Measurements from ENCODE around the gene LOC128125822.

LOC128125822 gene

GRCh38 chr6:63611560-63611959, 39.3 kb downstream of the LOC128125822 start:
- ChIA-PET CTCF (interaction anchor here (1.4 to 4.8 kb wide), 2 partner anchors 14 to 190 kb away, joined by 3 to 20 read pairs; no protein-coding TSS in a partner anchor), POLR2A (interaction anchor here (1.0 kb wide), 1 partner anchor 13 kb away, joined by 4 read pairs; no protein-coding TSS in a partner anchor), SMC1A (ENCODE audit: uncharacterized antibody, unreplicated experiment) (interaction anchor here (0.7 to 1.6 kb wide), 4 partner anchors 13 to 259 kb away, joined by 3 read pairs; no protein-coding TSS in a partner anchor), RAD21 (ENCODE audit: unreplicated experiment) (interaction anchor here (0.5 to 1.9 kb wide), 4 partner anchors 13 to 258 kb away, joined by 3 to 6 read pairs (median 3); no protein-coding TSS in a partner anchor)
- no peak for ATAC-seq
- no peak overlapping the region for H2AFZ ChIP-seq (ENCODE audit: control insufficient read depth, low read depth, low read length)
- H3K79me2 ChIP-seq (ENCODE audit: control insufficient read depth, insufficient read depth, low read length) = no peaks in the 10 kb centered on the region
- H3K36me3 ChIP-seq (ENCODE audit: control insufficient read depth in 2 of 2, insufficient read depth in 2 of 2, low read length in 1 of 2) = no peaks in the 10 kb centered on the region
- H3K27ac ChIP-seq (ENCODE audit: control insufficient read depth, insufficient read depth) = no peak overlapping the region
- H3K27me3 ChIP-seq (replicated peaks in 1 of 2; ENCODE audit: control insufficient read depth in 2 of 2, insufficient read depth in 2 of 2, low read length in 1 of 2) = no peaks in the 10 kb centered on the region
- TF ChIP-seq STAT3 (IDR thresholded peaks at IDR 0.05; ENCODE audit: low read depth, low read length) = no peak
- no TSS peak for BruUV-seq (replicated peaks)
- no peak for FAIRE-seq
- no peak overlapping the region for H3K4me2 ChIP-seq (ENCODE audit: control insufficient read depth, insufficient read depth)
- H3K4me3 ChIP-seq = no peak overlapping the region
- no peaks in the 10 kb centered on the region for H3K4me1 ChIP-seq (ENCODE audit: control insufficient read depth, insufficient read depth, low read length)
- no peaks in the 10 kb centered on the region for H3K9me3 ChIP-seq (replicated peaks; ENCODE audit: control insufficient read depth, insufficient read depth, low read length)
- H4K20me1 ChIP-seq (ENCODE audit: control insufficient read depth, insufficient read depth) = no peaks in the 10 kb centered on the region
- DNase-seq (ENCODE audit: low read depth, low spot score) = no peak
- in situ Hi-C loops (cut with MboI) (no loop called here), intact Hi-C loops (cut with micrococcal nuclease; ENCODE audit: unreplicated experiment) (no loop called here)
- WGBS (ENCODE audit: insufficient coverage, insufficient replicate concordance, low lambda C conversion rate, missing lambda C conversion rate) = 96% methylated on average over 1 of the region's 1 CpG
- H3K9ac ChIP-seq (ENCODE audit: control insufficient read depth, insufficient read depth, low read length) = no peak overlapping the region

DNA sequence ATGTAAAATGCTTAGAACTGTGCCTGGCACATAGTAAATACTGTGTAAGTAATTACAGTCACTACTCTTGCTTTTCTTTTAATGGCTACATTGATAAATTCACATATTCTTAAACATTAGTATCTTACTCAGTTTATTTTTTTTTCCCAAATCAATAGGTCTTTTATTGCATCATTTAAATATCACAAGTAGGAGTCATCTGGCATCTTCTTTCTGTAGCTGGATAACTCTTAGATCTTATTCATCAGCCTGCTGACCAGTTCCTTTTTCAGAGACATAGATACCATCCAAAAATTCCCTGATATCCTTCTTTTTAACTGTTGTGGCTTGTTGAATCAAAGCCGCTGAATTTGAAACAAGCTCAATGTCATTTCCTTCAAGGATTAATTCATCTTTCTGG, 43.3 kb downstream of the LOC128125822 start:
- POLR2A ChIA-PET = interaction anchor here (0.6 kb wide), 1 partner anchor 11 kb away, joined by 3 read pairs; no protein-coding TSS in a partner anchor
- Histone ChIP-seq H3K9ac (ENCODE audit: control insufficient read depth, insufficient read depth, low read length) (no peak overlapping the region), H2AFZ (ENCODE audit: control insufficient read depth, low read depth, low read length) (no peak overlapping the region), H3K27ac (ENCODE audit: control insufficient read depth, insufficient read depth) (no peak overlapping the region), H3K4me1 (ENCODE audit: control insufficient read depth, insufficient read depth, low read length) (no peaks in the 10 kb centered on the region), H3K36me3 (ENCODE audit: control insufficient read depth in 2 of 2, insufficient read depth in 2 of 2, low read length in 1 of 2) (no peaks in the 10 kb centered on the region), H3K4me3 (no peak overlapping the region), H3K79me2 (ENCODE audit: control insufficient read depth, insufficient read depth, low read length) (no peaks in the 10 kb centered on the region), H3K4me2 (ENCODE audit: control insufficient read depth, insufficient read depth) (no peak overlapping the region), H4K20me1 (ENCODE audit: control insufficient read depth, insufficient read depth) (no peaks in the 10 kb centered on the region), H3K9me3 (replicated peaks; ENCODE audit: control insufficient read depth, insufficient read depth, low read length) (no peaks in the 10 kb centered on the region), H3K27me3 (replicated peaks in 1 of 2; ENCODE audit: control insufficient read depth in 2 of 2, insufficient read depth in 2 of 2, low read length in 1 of 2) (peaks cover 0 to 1% of the 10 kb centered on the region in 2 experiments; a peak in 1 of 4 replicates)
- FAIRE-seq (no peak), DNase-seq (ENCODE audit: low read depth, low spot score) (no peak), ATAC-seq (no peak)
- intact Hi-C loops (cut with micrococcal nuclease; ENCODE audit: unreplicated experiment) (no loop called here), in situ Hi-C loops (cut with MboI) (no loop called here)
- CTCF ChIA-PET = interaction anchor here (0.8 to 2.1 kb wide), 3 partner anchors 12 to 167 kb away, joined by 3 to 4 read pairs (median 3); no protein-coding TSS in a partner anchor
- SMC1A ChIA-PET (ENCODE audit: uncharacterized antibody, unreplicated experiment) = interaction anchor here (1.2 kb wide), 1 partner anchor 17 kb away, joined by 3 read pairs; no protein-coding TSS in a partner anchor
- RAD21 ChIA-PET (ENCODE audit: unreplicated experiment) = interaction anchor here (1.9 kb wide), 1 partner anchor 17 kb away, joined by 4 read pairs; no protein-coding TSS in a partner anchor
- no TSS peak for BruUV-seq (replicated peaks)
- WGBS (ENCODE audit: insufficient coverage, insufficient replicate concordance, low lambda C conversion rate, missing lambda C conversion rate) = 100% methylated on average over 1 of the region's 1 CpG
- no peak for TF ChIP-seq YY1 (IDR thresholded peaks at IDR 0.05; ENCODE audit: low read depth, low read length)
- TF ChIP-seq REST (IDR thresholded peaks at IDR 0.05; ENCODE audit: low read depth, low read length) = no peak
- TF ChIP-seq TCF12 (IDR thresholded peaks at IDR 0.05; ENCODE audit: low read depth, low read length) = no peak
- no peak for TF ChIP-seq TARDBP (IDR thresholded peaks at IDR 0.05; ENCODE audit: borderline replicate concordance)
- no peak for TF ChIP-seq NFYB (IDR thresholded peaks at IDR 0.05; ENCODE audit: insufficient read depth, low read depth, low read length)
- no peak for TF ChIP-seq NFIC (IDR thresholded peaks at IDR 0.05; ENCODE audit: low read depth, low read length)
- no peak for TF ChIP-seq SKIL (IDR thresholded peaks at IDR 0.05; ENCODE audit: low read depth, poor library complexity, severe bottlenecking)

Measured in GM12878 (cell line).